GM12865 (cell line): Measurements from ENCODE around the gene IL1RAPL1.

Experiments used
- DNase-seq: peaks from one replicate; pipeline ENCODE4 v3.0.0; 2010; ENCODE audit warnings: low read depth
- H3K4me3 ChIP-seq: 2 replicates; pipeline ENCODE4 v1.5.1; 2011; ENCODE audit warnings: mild to moderate bottlenecking, low read depth, low read length, control low read depth
- CTCF ChIP-seq: IDR thresholded peaks from 2 replicates; pipeline ENCODE4 v1.5.1; 2011; ENCODE audit warnings: low read length, control low read depth, low read depth, inconsistent platforms; ENCODE audit not compliant: insufficient read depth; ENCODE audit errors: missing control alignments

IL1RAPL1 gene

DNA sequence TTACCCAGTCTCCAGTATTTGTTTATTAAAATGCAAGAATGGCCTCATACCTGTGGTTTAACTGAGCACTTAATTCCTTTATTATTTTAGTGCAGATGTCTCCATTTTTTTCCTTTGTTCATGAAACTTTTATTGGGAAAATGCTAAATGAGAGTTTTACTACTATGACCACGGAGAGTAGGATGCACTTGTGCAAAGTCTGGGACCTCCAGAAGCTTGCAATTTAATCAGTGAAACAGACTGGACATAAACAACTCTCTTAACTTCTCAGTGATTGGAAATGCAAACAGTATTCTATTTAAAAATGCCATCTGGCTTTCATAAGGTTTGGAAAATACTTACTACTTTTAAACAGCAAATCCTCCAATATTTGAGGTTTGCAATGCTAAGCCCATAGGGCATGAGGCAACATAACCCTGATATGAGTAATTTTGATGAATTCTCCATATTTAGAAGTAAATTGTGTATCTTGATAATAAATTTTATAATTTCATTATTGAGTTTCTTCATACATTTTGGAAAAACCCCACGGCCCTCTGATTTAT, 909.5 kb downstream of the IL1RAPL1 start:
- no peak for TF ChIP-seq CTCF
- DNase-seq: no peak
- H3K4me3 ChIP-seq: no peak overlapping the region

DNA sequence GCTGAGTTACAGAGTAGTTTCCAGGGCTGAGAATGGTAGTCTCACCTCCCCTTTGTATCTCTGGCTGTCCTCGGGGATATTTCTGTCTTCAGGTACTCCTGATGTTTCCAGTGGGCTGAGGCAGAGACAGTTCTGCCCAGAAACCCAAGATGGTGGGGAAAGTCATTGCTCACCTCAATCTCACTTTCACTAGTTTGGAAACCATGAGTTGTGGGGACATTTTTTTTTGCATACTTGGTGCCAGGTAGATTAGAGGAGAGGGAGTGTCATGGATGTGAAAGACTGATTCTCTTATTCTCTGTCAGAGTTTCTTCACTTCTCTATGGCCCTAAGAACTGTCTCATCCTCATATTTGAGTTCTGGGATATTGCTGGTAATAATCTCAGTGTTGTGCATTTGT, 919.5 kb downstream of the IL1RAPL1 start:
- H3K4me3 ChIP-seq: no peak overlapping the region
- DNase-seq: no peak
- TF ChIP-seq CTCF: no peak

DNA sequence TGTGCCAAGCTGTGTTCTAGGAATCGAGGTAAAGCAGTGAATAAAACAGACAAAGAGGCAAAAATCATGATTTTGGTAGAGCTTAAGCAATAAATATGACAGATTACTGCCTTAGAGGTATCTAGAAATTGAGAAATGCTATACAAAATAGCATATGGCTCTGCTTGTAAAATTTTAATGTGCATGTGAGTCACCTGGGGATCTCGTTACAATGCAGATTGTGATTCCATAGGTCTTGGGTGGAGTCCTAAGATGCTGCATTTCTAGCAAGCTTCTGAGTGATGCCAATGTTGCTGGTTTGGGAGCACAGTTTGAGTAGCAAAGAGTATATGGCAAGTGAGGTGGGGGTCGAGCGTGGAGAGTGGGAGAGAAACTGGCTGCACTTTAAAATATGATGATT, 930.9 kb downstream of the IL1RAPL1 start:
- no peak for DNase-seq
- no peak for TF ChIP-seq CTCF
- no peak overlapping the region for H3K4me3 ChIP-seq

DNA sequence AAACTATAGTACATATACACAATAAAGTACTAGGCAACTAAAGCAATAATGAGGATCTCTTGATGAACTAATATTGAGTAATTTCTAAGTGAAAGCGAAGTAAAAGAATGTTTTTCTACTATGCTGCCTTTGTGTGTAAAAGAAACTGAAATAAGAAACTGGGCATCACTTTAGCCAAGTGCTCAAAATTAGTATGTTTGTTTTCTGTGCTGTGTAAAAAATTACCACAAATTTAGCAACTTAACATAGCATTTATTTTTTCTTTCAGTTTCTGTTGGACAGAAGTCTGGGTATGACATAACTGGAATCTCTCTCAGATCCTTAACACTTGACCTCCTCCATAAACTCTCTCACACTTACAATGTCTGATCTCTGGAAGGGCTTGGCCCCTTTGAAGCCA, 941.0 kb downstream of the IL1RAPL1 start:
- peak; percentile 30 for DNase-seq
- no peak overlapping the region for H3K4me3 ChIP-seq
- no peak for TF ChIP-seq CTCF

- TF ChIP-seq CTCF: no peak
- DNase-seq: no peak
These were observed 943.3 kb downstream of the IL1RAPL1 start for GRCh38 chrX:29530501-29530900.

DNA sequence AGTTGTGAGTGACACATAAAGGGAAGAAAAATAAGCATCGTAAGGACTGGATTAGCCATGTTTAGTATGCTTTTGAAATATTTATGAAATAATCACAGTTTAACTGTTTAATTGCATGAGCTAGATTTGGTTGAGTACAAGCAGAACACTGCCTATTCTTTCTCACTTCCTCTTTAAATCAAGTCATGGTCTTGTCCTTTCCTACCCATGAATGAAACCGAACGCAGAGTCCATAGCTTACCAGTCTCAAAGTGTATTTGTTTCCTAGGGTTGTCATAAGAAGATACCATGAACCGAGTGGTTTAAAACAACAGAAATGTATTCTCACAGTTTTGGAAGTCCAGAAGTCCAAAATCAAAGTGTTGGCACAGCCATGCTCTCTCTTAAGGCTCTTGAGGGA, 944.1 kb downstream of the IL1RAPL1 start:
- no peak for TF ChIP-seq CTCF
- DNase-seq: no peak

More at GRCh38 chrX:29530501-29530900, 943.3 kb downstream of the IL1RAPL1 start:
- H3K4me3 ChIP-seq: no peak overlapping the region

More for the DNA sequence above, 944.1 kb downstream of the IL1RAPL1 start:
- H3K4me3 ChIP-seq: no peak overlapping the region
